SK-N-SH (cell line): ENCODE measurements around the gene MAPKAP1. TPM values are rescaled to one million over a fixed set of nuclear protein-coding genes. Genes with fewer than 3 reads are reported as not detected.

Experiments used
- CTCF ChIA-PET: fragments of 300-600, 350-600 bp; formaldehyde crosslinking; extraction: SDS; loops from one replicate; lab custom pipeline; 2021; lab: Yijun Ruan, JAX
- POLR2A ChIA-PET: fragments of 350-600 bp; sonication (Branson Sonifier 250); formaldehyde crosslinking; extraction: SDS; loops from one replicate; lab custom pipeline; 2020; ENCODE audit warnings: antibody characterized with exemption, inconsistent platforms; lab: Yijun Ruan, JAX
- DNase-seq: peaks from one replicate; pipeline ENCODE4 v3.0.0; 2012
- H2AFZ ChIP-seq: fragments of 200-600 bp; sonication (generic); 2 replicates; pipeline ENCODE4 v1.8.1; 2016; ENCODE audit warnings: antibody characterized with exemption, mild to moderate bottlenecking, low read depth
- H3F3A ChIP-seq: fragments of 200-600 bp; sonication (generic); replicated peaks from 2 replicates; pipeline ENCODE3; 2016; ENCODE audit warnings: antibody characterized with exemption, mild to moderate bottlenecking; ENCODE audit not compliant: insufficient read depth
- H3K27ac ChIP-seq, 2 experiments: fragments of 200-500 bp in 1 of 2; fragments of 200-600 bp in 1 of 2; sonication (Bioruptor generic) in 1 of 2; sonication (generic), shearing (Covaris generic) in 1 of 2; 2 replicates each; pipeline versions ENCODE4 v1.5.1 to v1.6.1; 2014 to 2016; ENCODE audit warnings: low read depth in 2 of 2, inconsistent platforms in 1 of 2, low read length in 1 of 2, mild to moderate bottlenecking in 1 of 2, mixed read lengths in 1 of 2
- H3K27me3 ChIP-seq: fragments of 200-600 bp; sonication (generic), shearing (Covaris generic); 2 replicates; pipeline ENCODE4 v1.6.1; 2016; ENCODE audit warnings: mixed run types; ENCODE audit not compliant: insufficient read depth
- H3K36me3 ChIP-seq, 2 experiments: fragments of 200-500 bp in 1 of 2; fragments of 200-600 bp in 1 of 2; sonication (Bioruptor generic) in 1 of 2; sonication (generic) in 1 of 2; replicated peaks in 1 of 2; 2 replicates each; pipeline versions ENCODE3 to v1.5.1; 2014 to 2016; ENCODE audit warnings: low read length in 1 of 2, mild to moderate bottlenecking in 1 of 2; ENCODE audit not compliant: insufficient read depth in 2 of 2, control insufficient read depth in 1 of 2
- H3K4me1 ChIP-seq, 2 experiments: fragments of 200-500 bp in 1 of 2; fragments of 200-600 bp in 1 of 2; sonication (Bioruptor generic) in 1 of 2; sonication (generic), shearing (Covaris generic) in 1 of 2; 2 replicates each; pipeline versions ENCODE4 v1.5.1 to v1.6.1; 2014 to 2016; ENCODE audit warnings: low read depth in 1 of 2, low read length in 1 of 2, mixed run types in 1 of 2; ENCODE audit not compliant: insufficient read depth in 2 of 2, control insufficient read depth in 1 of 2
- H3K4me2 ChIP-seq: fragments of 200-600 bp; sonication (generic), shearing (Covaris generic); 2 replicates; pipeline ENCODE4 v1.6.1; 2017; ENCODE audit warnings: mixed run types
- H3K4me3 ChIP-seq, 2 experiments: fragments of 200-500 bp in 1 of 2; fragments of 200-600 bp in 1 of 2; sonication (Bioruptor generic) in 1 of 2; sonication (generic), shearing (Covaris generic) in 1 of 2; 2 replicates each; pipeline versions ENCODE4 v1.5.1 to v1.8.1; 2014 to 2016; ENCODE audit warnings: low read depth in 2 of 2, inconsistent platforms in 1 of 2, low read length in 1 of 2, mild to moderate bottlenecking in 1 of 2, mixed read lengths in 1 of 2, moderate library complexity in 1 of 2
- H3K79me2 ChIP-seq: fragments of 200-600 bp; sonication (generic); 2 replicates; pipeline ENCODE4 v1.8.1; 2017; ENCODE audit warnings: mild to moderate bottlenecking; ENCODE audit not compliant: insufficient read depth
- H3K9ac ChIP-seq: fragments of 200-600 bp; sonication (generic); 2 replicates; pipeline ENCODE4 v1.6.1; 2017; ENCODE audit warnings: mixed run types
- H3K9me2 ChIP-seq: fragments of 200-600 bp; sonication (generic); 2 replicates; pipeline ENCODE4 v1.6.1; 2017; ENCODE audit warnings: mixed run types
- H3K9me3 ChIP-seq: fragments of 200-600 bp; sonication (generic); 2 replicates; pipeline ENCODE4 v1.6.1; 2017; ENCODE audit warnings: mixed run types, mild to moderate bottlenecking, moderate library complexity
- H4K20me1 ChIP-seq: fragments of 200-600 bp; sonication (generic); 2 replicates; pipeline ENCODE4 v1.6.1; 2017; ENCODE audit warnings: mild to moderate bottlenecking, mixed run types; ENCODE audit not compliant: insufficient read depth
- CHD2 ChIP-seq: fragments of 150-350 bp; IDR thresholded peaks from 2 replicates; pipeline ENCODE4 v1.6.1; 2018; ENCODE audit warnings: low read length; ENCODE audit not compliant: partially characterized antibody
- EP300 ChIP-seq, 2 experiments: IDR thresholded peaks; 2 replicates each; pipeline versions ENCODE4 v1.4.0 to v1.6.1; 2012; ENCODE audit warnings: borderline replicate concordance in 1 of 2, low read depth in 1 of 2, low read length in 1 of 2
- GATA2 ChIP-seq: sonication (generic); formaldehyde crosslinking; IDR thresholded peaks from 2 replicates; pipeline ENCODE4 v1.5.0; 2020; ENCODE audit warnings: mild to moderate bottlenecking, missing genetic modification reagents
- JUND ChIP-seq: IDR thresholded peaks from 2 replicates; pipeline ENCODE4 v1.4.0; 2012
- MEF2A ChIP-seq: IDR thresholded peaks from 2 replicates; pipeline ENCODE4 v1.4.0; 2012; ENCODE audit warnings: low read depth, borderline replicate concordance
- MXI1 ChIP-seq: IDR thresholded peaks from 2 replicates; pipeline ENCODE4 v1.6.1; 2012; ENCODE audit warnings: mild to moderate bottlenecking, low read depth, low read length, improper control_type of control experiment
- NFIC ChIP-seq: IDR thresholded peaks from 2 replicates; pipeline ENCODE4 v1.4.0; 2012; ENCODE audit warnings: borderline replicate concordance
- POLR2AphosphoS5 ChIP-seq: IDR thresholded peaks from 2 replicates; pipeline ENCODE4 v1.6.1; 2012; ENCODE audit warnings: low read depth, low read length
- RCOR1 ChIP-seq: fragments of 150-350 bp; IDR thresholded peaks from 2 replicates; pipeline ENCODE4 v1.6.1; 2017; ENCODE audit warnings: antibody characterized with exemption, low read length
- SIN3A ChIP-seq: IDR thresholded peaks from 2 replicates; pipeline ENCODE4 v1.6.1; 2012; ENCODE audit warnings: low read depth, mild to moderate bottlenecking, low read length, moderate library complexity, borderline replicate concordance
- USF2 ChIP-seq: fragments of 150-350 bp; IDR thresholded peaks from 2 replicates; pipeline ENCODE4 v1.6.1; 2017; ENCODE audit warnings: antibody characterized with exemption, low read length, low read depth, borderline replicate concordance
- YY1 ChIP-seq: IDR thresholded peaks from 2 replicates; pipeline ENCODE4 v1.4.0; 2012; ENCODE audit warnings: low read depth, mild to moderate bottlenecking
- WGBS: methylation state at CpG from one replicate; pipeline ENCODE4 v1.1.6; 2017; ENCODE audit warnings: low lambda C conversion rate; 5-methylcytosine and 5-hydroxymethylcytosine counted together
- polyA plus RNA-seq, 3 experiments: library from polyadenylated mRNA; depleted of rRNA; stranded (reverse); fragments of >200 nt; gene quantifications; 2 replicates each; pipeline ENCODE4 v1.2.3, GENCODE V29; 2012
- TF ChIP-seq, protein P1 (sequence below): IDR thresholded peaks from 2 replicates; pipeline ENCODE4 v1.6.1; 2012; ENCODE audit warnings: mild to moderate bottlenecking, low read depth, low read length, moderate library complexity
- TF ChIP-seq, protein P2 (sequence below): IDR thresholded peaks from 2 replicates; pipeline ENCODE4 v1.4.0; 2012; ENCODE audit warnings: low read depth, borderline replicate concordance

MAPKAP1 gene
- polyA plus RNA-seq, 1 of the 3 experiments (the other 2 are of a cell fraction) = 117 TPM

- Histone ChIP-seq H3K4me3 (no peak overlapping the region), H3K27ac (no peak overlapping the region), H3K4me1 (peaks cover 10 to 22% of the 10 kb centered on the region in 2 experiments), H3K9me2 (no peaks in the 10 kb centered on the region), H2AFZ (no peak overlapping the region), H3K27me3 (no peaks in the 10 kb centered on the region), H3F3A (peaks cover 18% of the 10 kb centered on the region), H3K4me2 (no peak overlapping the region), H3K9me3 (no peaks in the 10 kb centered on the region), H3K36me3 (peaks cover 3 to 4% of the 10 kb centered on the region in 2 experiments), H3K79me2 (no peaks in the 10 kb centered on the region), H3K9ac (no peak overlapping the region), H4K20me1 (no peaks in the 10 kb centered on the region)
- WGBS = 89% methylated on average over 10 of the region's 10 CpGs
- POLR2A ChIA-PET = no interaction called here
- TF ChIP-seq SIN3A = no peak
- no peak for TF ChIP-seq MXI1
- no peak for TF ChIP-seq EP300 (IDR thresholded peaks at IDR 0.05; ENCODE audit: borderline replicate concordance in 1 of 2, low read depth in 1 of 2, low read length in 1 of 2)
- TF ChIP-seq, protein P1, sequence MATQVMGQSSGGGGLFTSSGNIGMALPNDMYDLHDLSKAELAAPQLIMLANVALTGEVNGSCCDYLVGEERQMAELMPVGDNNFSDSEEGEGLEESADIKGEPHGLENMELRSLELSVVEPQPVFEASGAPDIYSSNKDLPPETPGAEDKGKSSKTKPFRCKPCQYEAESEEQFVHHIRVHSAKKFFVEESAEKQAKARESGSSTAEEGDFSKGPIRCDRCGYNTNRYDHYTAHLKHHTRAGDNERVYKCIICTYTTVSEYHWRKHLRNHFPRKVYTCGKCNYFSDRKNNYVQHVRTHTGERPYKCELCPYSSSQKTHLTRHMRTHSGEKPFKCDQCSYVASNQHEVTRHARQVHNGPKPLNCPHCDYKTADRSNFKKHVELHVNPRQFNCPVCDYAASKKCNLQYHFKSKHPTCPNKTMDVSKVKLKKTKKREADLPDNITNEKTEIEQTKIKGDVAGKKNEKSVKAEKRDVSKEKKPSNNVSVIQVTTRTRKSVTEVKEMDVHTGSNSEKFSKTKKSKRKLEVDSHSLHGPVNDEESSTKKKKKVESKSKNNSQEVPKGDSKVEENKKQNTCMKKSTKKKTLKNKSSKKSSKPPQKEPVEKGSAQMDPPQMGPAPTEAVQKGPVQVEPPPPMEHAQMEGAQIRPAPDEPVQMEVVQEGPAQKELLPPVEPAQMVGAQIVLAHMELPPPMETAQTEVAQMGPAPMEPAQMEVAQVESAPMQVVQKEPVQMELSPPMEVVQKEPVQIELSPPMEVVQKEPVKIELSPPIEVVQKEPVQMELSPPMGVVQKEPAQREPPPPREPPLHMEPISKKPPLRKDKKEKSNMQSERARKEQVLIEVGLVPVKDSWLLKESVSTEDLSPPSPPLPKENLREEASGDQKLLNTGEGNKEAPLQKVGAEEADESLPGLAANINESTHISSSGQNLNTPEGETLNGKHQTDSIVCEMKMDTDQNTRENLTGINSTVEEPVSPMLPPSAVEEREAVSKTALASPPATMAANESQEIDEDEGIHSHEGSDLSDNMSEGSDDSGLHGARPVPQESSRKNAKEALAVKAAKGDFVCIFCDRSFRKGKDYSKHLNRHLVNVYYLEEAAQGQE = no peak
- no peak for TF ChIP-seq JUND
- TF ChIP-seq NFIC = no peak
- no peak for TF ChIP-seq YY1
- TF ChIP-seq GATA2 (CRISPR knock-in tag) = no peak
- no peak for TF ChIP-seq MEF2A
- no peak for TF ChIP-seq USF2
- DNase-seq = no peak
- CTCF ChIA-PET = interaction anchor here (0.7 to 1.6 kb wide), 4 partner anchors 8 to 125 kb away, joined by 3 to 6 read pairs (median 3); no protein-coding TSS in a partner anchor
Observed at GRCh38 chr9:125532812-125533594, 174.0 kb downstream of the MAPKAP1 start.

DNA sequence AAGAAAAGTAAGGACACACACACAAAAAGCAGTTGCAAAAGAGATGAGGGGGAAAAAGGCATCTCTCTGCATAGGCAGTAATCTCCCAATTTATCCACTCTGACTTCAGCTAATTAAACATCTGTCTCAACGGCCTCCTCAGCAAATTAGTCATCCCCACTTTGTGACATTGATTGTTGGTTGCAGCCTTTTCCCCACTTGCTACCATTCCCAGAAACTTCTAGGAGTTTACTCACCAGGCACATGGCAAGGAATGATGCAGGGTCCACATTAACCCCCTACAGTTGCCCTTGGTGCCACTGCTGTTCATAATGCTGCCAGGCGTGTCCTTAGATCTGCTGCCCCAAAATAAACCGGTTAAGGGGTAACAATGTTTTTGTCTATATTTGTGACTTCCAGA lies 174.6 kb downstream of the MAPKAP1 start:
- Histone ChIP-seq H3K79me2 (no peaks in the 10 kb centered on the region), H3K27me3 (no peaks in the 10 kb centered on the region), H3F3A (peaks cover 18% of the 10 kb centered on the region), H2AFZ (no peak overlapping the region), H3K9me3 (no peaks in the 10 kb centered on the region), H3K9ac (no peak overlapping the region), H4K20me1 (no peaks in the 10 kb centered on the region), H3K9me2 (no peaks in the 10 kb centered on the region), H3K4me3 (no peak overlapping the region), H3K27ac (no peak overlapping the region), H3K36me3 (peaks cover 3 to 4% of the 10 kb centered on the region in 2 experiments), H3K4me1 (peaks cover 10 to 18% of the 10 kb centered on the region in 2 experiments), H3K4me2 (no peak overlapping the region)
- WGBS = 81% methylated on average over 3 of the region's 3 CpGs
- CTCF ChIA-PET = interaction anchor here (0.8 to 1.6 kb wide), 2 partner anchors 9 to 123 kb away, joined by 3 to 6 read pairs; no protein-coding TSS in a partner anchor
- TF ChIP-seq CHD2 = no peak
- TF ChIP-seq, protein P2, sequence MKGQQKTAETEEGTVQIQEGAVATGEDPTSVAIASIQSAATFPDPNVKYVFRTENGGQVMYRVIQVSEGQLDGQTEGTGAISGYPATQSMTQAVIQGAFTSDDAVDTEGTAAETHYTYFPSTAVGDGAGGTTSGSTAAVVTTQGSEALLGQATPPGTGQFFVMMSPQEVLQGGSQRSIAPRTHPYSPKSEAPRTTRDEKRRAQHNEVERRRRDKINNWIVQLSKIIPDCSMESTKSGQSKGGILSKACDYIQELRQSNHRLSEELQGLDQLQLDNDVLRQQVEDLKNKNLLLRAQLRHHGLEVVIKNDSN = no peak
- no peak for TF ChIP-seq POLR2AphosphoS5
- TF ChIP-seq RCOR1 = no peak
- POLR2A ChIA-PET = no interaction called here
- no peak for DNase-seq
